Testis (tissue), 5 donors: Measurements from ENCODE around the gene KRT12. TPM values are rescaled to one million over a fixed set of nuclear protein-coding genes. Genes with fewer than 3 reads are reported as not detected.

Source experiments
- DNase-seq: peaks from one replicate; pipeline ENCODE4 v3.0.0-alpha.2; 2019
- H3K27ac ChIP-seq, 2 donors: fragments of 200-600 bp; sonication (generic); one replicate each; pipeline ENCODE4 v1.5.1; 2019
- H3K27me3 ChIP-seq: fragments of 200-600 bp; sonication (generic); one replicate; pipeline ENCODE4 v1.5.1; 2019
- H3K36me3 ChIP-seq: fragments of 200-600 bp; sonication (generic); one replicate; pipeline ENCODE4 v1.5.1; 2017; ENCODE audit warnings: low read depth; ENCODE audit errors: missing control alignments
- H3K4me1 ChIP-seq: fragments of 200-600 bp; sonication (generic); one replicate; pipeline ENCODE4 v1.5.1; 2019
- H3K4me3 ChIP-seq, 2 donors: fragments of 200-600 bp; sonication (generic); one replicate each; pipeline ENCODE4 v1.5.1; 2017 to 2019
- H3K9me3 ChIP-seq: fragments of 200-600 bp; sonication (generic); one replicate; pipeline ENCODE4 v1.5.1; 2017
- POLR2A ChIP-seq: fragments of 450-650 bp; IDR thresholded peaks from one replicate; pipeline ENCODE4 v1.6.1; 2017; ENCODE audit warnings: antibody characterized with exemption, mild to moderate bottlenecking, moderate library complexity
- WGBS, 2 donors: methylation state at CpG; one replicate each; pipeline ENCODE4 v1.1.5; 2018; 5-methylcytosine and 5-hydroxymethylcytosine counted together
- intact Hi-C: fragments of 100-400 bp; cut with DNase I; formaldehyde crosslinking; loops from one replicate; pipeline ENCODE4 v1.15.1; 2023; ENCODE audit warnings: low total_unique reads
- long read RNA-seq, 2 donors: transcript quantifications; one replicate each; lab custom pipeline, GENCODE V29; 2026
- polyA plus RNA-seq: library from polyadenylated mRNA; stranded (reverse); fragments of 350-450 nt; fragmentation: Illumina TruSeq; extraction: RNeasy Lipid Tissue Mini Kit (QIAGEN cat#74804); gene quantifications from one replicate; pipeline ENCODE4 v1.2.3, GENCODE V29; 2014; ENCODE audit warnings: low read depth, low replicate concordance; ENCODE audit not compliant: insufficient read depth
- total RNA-seq, 2 donors: library from RNA; depleted of rRNA; stranded (reverse); fragments of >200 nt; gene quantifications; one replicate each; pipeline ENCODE4 v1.2.3, GENCODE V29; 2016
- TF ChIP-seq, protein P1 (sequence below), 3 experiments: fragments of 450-650 bp in 2 of 3; fragments of 200-600 bp in 1 of 3; sonication (generic) in 1 of 3; IDR thresholded peaks; one replicate each; pipeline ENCODE4 v1.5.1; 2016 to 2019; ENCODE audit warnings: antibody characterized with exemption in 3 of 3, mild to moderate bottlenecking in 2 of 3, moderate library complexity in 1 of 3

The KRT12 gene
- under 1 TPM; 0.63 to 0.68 TPM for total RNA-seq
- 0.26 TPM for polyA plus RNA-seq
- long read RNA-seq, donor 1, result 0 reads
- long read RNA-seq, donor 2, result 0 reads

- intact Hi-C loops, result no loop called here
- H3K4me1 ChIP-seq, result no peaks in the 10 kb centered on the region
- H3K4me3 ChIP-seq, result no peak within 1 kb of the TSS
These were observed at the start of gene KRT12 for GRCh38 chr17:40866838-40867237. Gene KRT12 (minus strand): TSS chr17:40867223. CDS start chr17:40867186, 37 bp downstream.

GRCh38 chr17:40916366-40916765 is 49.3 kb upstream of the KRT12 start:
- Histone ChIP-seq H3K27me3 (no peaks in the 10 kb centered on the region), H3K4me3 (no peak overlapping the region), H3K36me3 (no peaks in the 10 kb centered on the region), H3K4me1 (no peaks in the 10 kb centered on the region), H3K27ac (no peak overlapping the region), H3K9me3 (no peaks in the 10 kb centered on the region)
- 39 to 60% methylated on average over 1 of the region's 1 CpG for WGBS, 2 donors
- TF ChIP-seq POLR2A, result no peak
- TF ChIP-seq, protein P1, sequence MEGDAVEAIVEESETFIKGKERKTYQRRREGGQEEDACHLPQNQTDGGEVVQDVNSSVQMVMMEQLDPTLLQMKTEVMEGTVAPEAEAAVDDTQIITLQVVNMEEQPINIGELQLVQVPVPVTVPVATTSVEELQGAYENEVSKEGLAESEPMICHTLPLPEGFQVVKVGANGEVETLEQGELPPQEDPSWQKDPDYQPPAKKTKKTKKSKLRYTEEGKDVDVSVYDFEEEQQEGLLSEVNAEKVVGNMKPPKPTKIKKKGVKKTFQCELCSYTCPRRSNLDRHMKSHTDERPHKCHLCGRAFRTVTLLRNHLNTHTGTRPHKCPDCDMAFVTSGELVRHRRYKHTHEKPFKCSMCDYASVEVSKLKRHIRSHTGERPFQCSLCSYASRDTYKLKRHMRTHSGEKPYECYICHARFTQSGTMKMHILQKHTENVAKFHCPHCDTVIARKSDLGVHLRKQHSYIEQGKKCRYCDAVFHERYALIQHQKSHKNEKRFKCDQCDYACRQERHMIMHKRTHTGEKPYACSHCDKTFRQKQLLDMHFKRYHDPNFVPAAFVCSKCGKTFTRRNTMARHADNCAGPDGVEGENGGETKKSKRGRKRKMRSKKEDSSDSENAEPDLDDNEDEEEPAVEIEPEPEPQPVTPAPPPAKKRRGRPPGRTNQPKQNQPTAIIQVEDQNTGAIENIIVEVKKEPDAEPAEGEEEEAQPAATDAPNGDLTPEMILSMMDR (IDR thresholded peaks at IDR 0.05), result no peak
- intact Hi-C loops, result no loop called here
- no peak for DNase-seq

More at GRCh38 chr17:40866838-40867237, at the start of gene KRT12:
- no peak for DNase-seq
- 72% methylated on average over 8 of the region's 8 CpGs for WGBS, 2 donors
- Histone ChIP-seq H3K27ac (no peak within 1 kb of the TSS), H3K27me3 (no peaks in the 10 kb centered on the region), H3K9me3 (no peaks in the 10 kb centered on the region), H3K36me3 (no peaks in the 10 kb centered on the region)
- TF ChIP-seq POLR2A, result no peak
- TF ChIP-seq, protein P1 (IDR thresholded peaks at IDR 0.05), result no peak

- no peak for DNase-seq
- H3K4me3 ChIP-seq, result no peak overlapping the region
- no peaks in the 10 kb centered on the region for H3K36me3 ChIP-seq
- H3K4me1 ChIP-seq, result no peaks in the 10 kb centered on the region
- no peaks in the 10 kb centered on the region for H3K9me3 ChIP-seq
- intact Hi-C loops, result no loop called here
- WGBS, 2 donors, result 78 to 80% methylated on average over 2 of the region's 2 CpGs
- no peak overlapping the region for H3K27ac ChIP-seq
- TF ChIP-seq POLR2A, result no peak
- H3K27me3 ChIP-seq, result no peaks in the 10 kb centered on the region
These were observed 48.8 kb upstream of the KRT12 start for GRCh38 chr17:40915721-40916256.

- DNase-seq, result no peak
- intact Hi-C loops, result no loop called here
- Histone ChIP-seq H3K27ac (no peak overlapping the region), H3K27me3 (no peaks in the 10 kb centered on the region), H3K36me3 (no peaks in the 10 kb centered on the region), H3K4me1 (no peaks in the 10 kb centered on the region), H3K4me3 (no peak overlapping the region), H3K9me3 (no peaks in the 10 kb centered on the region)
- TF ChIP-seq, protein P1 (IDR thresholded peaks at IDR 0.05), result no peak
- no peak for TF ChIP-seq POLR2A
- WGBS, 2 donors, result 76 to 84% methylated on average over 3 of the region's 3 CpGs
These were observed 48.2 kb upstream of the KRT12 start for GRCh38 chr17:40915199-40915661.

DNA sequence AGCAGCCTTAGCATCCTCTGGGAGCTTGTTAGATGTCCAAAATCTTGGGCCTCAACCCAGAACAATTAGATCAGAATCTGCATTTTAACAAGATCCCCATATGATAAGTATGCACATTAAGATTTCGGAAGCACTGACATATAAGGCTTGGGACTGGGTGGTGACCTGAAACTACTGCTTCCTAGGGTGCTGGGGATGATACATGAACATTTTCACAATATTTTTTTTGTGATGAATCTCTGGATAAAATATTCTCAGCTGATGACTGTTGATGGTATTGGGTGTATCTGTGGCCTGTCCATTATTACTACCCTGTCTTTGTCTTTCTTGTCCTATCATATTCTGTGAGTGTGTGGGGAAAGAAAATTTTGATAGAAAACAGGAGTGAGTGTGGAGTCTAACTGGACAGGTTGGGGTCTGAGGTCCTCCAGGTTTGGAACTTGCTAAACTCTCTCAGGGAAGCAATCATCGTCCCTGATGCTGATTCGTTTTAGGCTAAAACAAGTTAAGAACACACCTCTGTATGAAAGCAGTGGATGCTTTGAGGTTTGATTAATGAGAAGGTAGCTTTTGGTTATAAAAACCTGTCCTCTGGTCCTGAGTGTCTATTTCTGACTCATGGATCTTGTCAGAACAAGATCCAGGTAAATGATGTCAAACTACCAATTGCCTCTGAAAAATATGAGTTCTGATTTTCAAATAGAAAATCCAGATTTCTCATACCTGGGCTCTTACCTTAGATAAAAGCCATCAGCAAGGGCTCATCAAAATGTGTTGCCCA is 47.2 kb upstream of the KRT12 start:
- intact Hi-C loops, result no loop called here
- WGBS, 2 donors, result 77 to 96% methylated on average over 3 of the region's 3 CpGs
- Histone ChIP-seq H3K27me3 (no peaks in the 10 kb centered on the region), H3K4me1 (peaks cover 6% of the 10 kb centered on the region), H3K27ac (no peak overlapping the region), H3K4me3 (no peak overlapping the region), H3K36me3 (no peaks in the 10 kb centered on the region), H3K9me3 (no peaks in the 10 kb centered on the region)
- TF ChIP-seq, protein P1 (IDR thresholded peaks at IDR 0.05), result no peak
- no peak for TF ChIP-seq POLR2A
- no peak for DNase-seq
